HepG2 (cell line): ENCODE results near the gene SYT7. TPM values are rescaled to one million over a fixed set of nuclear protein-coding genes. Genes with fewer than 3 reads are reported as not detected.

ENCODE experiments used
- ATAC-seq: fragments of 200-7000 bp; cut with Tn5 transposase; 3 replicates; pipeline ENCODE4 v1.9.1; 2020; ENCODE audit warnings: mild to moderate bottlenecking, moderate library complexity
- BruUV-seq: library from RNA; stranded (reverse); fragments of 400-500 nt; replicated peaks from 2 replicates; lab custom pipeline; 2021; lab: Mats Ljungman, UMichigan
- CTCF ChIA-PET: fragments of 300-600 bp; formaldehyde crosslinking; extraction: SDS; loops from one replicate; lab custom pipeline; 2021; ENCODE audit warnings: low total read pairs, inconsistent platforms, low intra/inter-chr PET ratio; lab: Yijun Ruan, JAX
- POLR2A ChIA-PET: fragments of 350-600 bp; sonication (Branson Sonifier 250); formaldehyde crosslinking; loops from one replicate; lab custom pipeline; 2020; ENCODE audit warnings: antibody characterized with exemption, inconsistent platforms; lab: Yijun Ruan, JAX
- DNase-seq: peaks from one replicate; pipeline ENCODE4 v3.0.0-alpha.2; 2015; ENCODE audit warnings: low spot score
- FAIRE-seq: peaks from 3 replicates; lab custom pipeline; 2011; peaks lifted over from hg19 to GRCh38; lab: Jason Lieb, UNC
- H2AFZ ChIP-seq: one replicate; pipeline ENCODE4 v1.6.1; 2011; ENCODE audit warnings: low read length, inconsistent platforms
- H3K27ac ChIP-seq: fragments of 300-600 bp; 3 replicates; pipeline ENCODE4 v1.8.0; 2011; ENCODE audit warnings: mixed run types, mild to moderate bottlenecking, mixed read lengths, low read length, inconsistent platforms; ENCODE audit not compliant: insufficient read depth; ENCODE audit errors: extremely low read length
- H3K27me3 ChIP-seq, 2 experiments: fragments of 200-600 bp in 1 of 2; 2 replicates in 1 of 2; 3 replicates in 1 of 2; pipeline versions ENCODE4 v1.6.0 to v1.8.0; 2011; ENCODE audit warnings: low read length in 2 of 2, mild to moderate bottlenecking in 2 of 2, moderate library complexity in 2 of 2, inconsistent platforms in 1 of 2; ENCODE audit not compliant: insufficient read depth in 2 of 2, control insufficient read depth in 1 of 2
- H3K36me3 ChIP-seq, 2 experiments: fragments of 200-600 bp in 1 of 2; replicated peaks in 1 of 2; 2 replicates in 1 of 2; 3 replicates in 1 of 2; pipeline versions ENCODE4 v1.5.1 to v1.8.0; 2011; ENCODE audit warnings: low read length in 2 of 2, inconsistent platforms in 1 of 2; ENCODE audit not compliant: insufficient read depth in 2 of 2, control insufficient read depth in 1 of 2
- H3K4me1 ChIP-seq: 2 replicates; pipeline ENCODE4 v1.5.1; 2012; ENCODE audit warnings: low read length, inconsistent platforms; ENCODE audit not compliant: insufficient read depth
- H3K4me2 ChIP-seq: 2 replicates; pipeline ENCODE4 v1.6.0; 2011; ENCODE audit warnings: low read depth, low read length, inconsistent platforms
- H3K4me3 ChIP-seq, 3 experiments: fragments of 200-600 bp in 1 of 3; sonication (generic), shearing (Covaris generic) in 1 of 3; replicated peaks in 1 of 3; 2 replicates each; pipeline ENCODE4 v1.5.1; 2011 to 2016; ENCODE audit warnings: low read length in 3 of 3, inconsistent platforms in 2 of 3, low read depth in 2 of 3, mild to moderate bottlenecking in 2 of 3, control low read depth in 1 of 3, mixed read lengths in 1 of 3; ENCODE audit not compliant: insufficient read depth in 1 of 3
- H3K79me2 ChIP-seq: one replicate; pipeline ENCODE4 v1.6.1; 2011; ENCODE audit warnings: low read length, inconsistent platforms; ENCODE audit not compliant: insufficient read depth
- H3K9ac ChIP-seq: 2 replicates; pipeline ENCODE4 v1.6.0; 2011; ENCODE audit warnings: mild to moderate bottlenecking, low read depth, low read length, inconsistent platforms; ENCODE audit not compliant: insufficient read depth
- H3K9me3 ChIP-seq: 2 replicates; pipeline ENCODE4 v1.5.1; 2012; ENCODE audit warnings: mild to moderate bottlenecking, low read length
- H4K20me1 ChIP-seq: 2 replicates; pipeline ENCODE4 v1.6.0; 2011; ENCODE audit warnings: inconsistent platforms, mild to moderate bottlenecking, low read length, moderate library complexity; ENCODE audit not compliant: insufficient read depth
- ARHGAP35 ChIP-seq: sonication (generic); formaldehyde crosslinking; IDR thresholded peaks from 2 replicates; pipeline ENCODE4 v1.9.0; 2022; ENCODE audit warnings: mild to moderate bottlenecking, inconsistent platforms, moderate library complexity, missing genetic modification reagents, borderline replicate concordance
- ATF7 ChIP-seq, 2 experiments: fragments of 450-650 bp in 1 of 2; sonication (generic) in 1 of 2; formaldehyde crosslinking in 1 of 2; IDR thresholded peaks; 2 replicates each; pipeline versions ENCODE4 v1.4.0 to v1.6.1; 2016 to 2020; ENCODE audit warnings: antibody characterized with exemption in 1 of 2, mild to moderate bottlenecking in 1 of 2, missing genetic modification reagents in 1 of 2
- BORCS8-MEF2B ChIP-seq: sonication (generic); formaldehyde crosslinking; IDR thresholded peaks from 2 replicates; pipeline ENCODE4 v1.8.0; 2022; ENCODE audit warnings: mild to moderate bottlenecking, missing genetic modification reagents
- CCAR2 ChIP-seq: fragments of 200-400 bp; formaldehyde crosslinking; optimal IDR thresholded peaks from 2 replicates; pipeline ENCODE3; 2018; ENCODE audit warnings: low read depth, mild to moderate bottlenecking, low read length, moderate library complexity
- CSRNP2 ChIP-seq: sonication (generic); formaldehyde crosslinking; conservative IDR thresholded peaks from 2 replicates; pipeline ENCODE4 v1.8.0; 2022; ENCODE audit warnings: low read depth, missing genetic modification reagents
- ELF1 ChIP-seq: sonication (generic); formaldehyde crosslinking; IDR thresholded peaks from 2 replicates; pipeline ENCODE4 v1.4.0; 2020; ENCODE audit warnings: missing genetic modification reagents
- ONECUT2 ChIP-seq: sonication (generic); formaldehyde crosslinking; IDR thresholded peaks from 2 replicates; pipeline ENCODE4 v1.4.0; 2020; ENCODE audit warnings: missing genetic modification reagents
- SP1 ChIP-seq, 2 experiments: fragments of 450-650 bp in 1 of 2; sonication (generic) in 1 of 2; formaldehyde crosslinking in 1 of 2; IDR thresholded peaks; 2 replicates each; pipeline versions ENCODE4 v1.4.0 to v1.6.1; 2016 to 2020; ENCODE audit warnings: missing genetic modification reagents in 1 of 2
- ZBTB49 ChIP-seq: sonication (generic); formaldehyde crosslinking; IDR thresholded peaks from 2 replicates; pipeline ENCODE4 v1.4.0; 2020; ENCODE audit warnings: missing genetic modification reagents, borderline replicate concordance
- ZNF775 ChIP-seq: sonication (generic); formaldehyde crosslinking; IDR thresholded peaks from 2 replicates; pipeline ENCODE4 v1.4.0; 2020; ENCODE audit warnings: missing genetic modification reagents, mild to moderate bottlenecking, moderate library complexity, borderline replicate concordance
- ZXDC ChIP-seq: sonication (generic); formaldehyde crosslinking; IDR thresholded peaks from 2 replicates; pipeline ENCODE4 v1.5.0; 2020; ENCODE audit warnings: mild to moderate bottlenecking, missing genetic modification reagents
- WGBS: methylation state at CpG from one replicate; pipeline ENCODE4 v1.1.6; 2017; ENCODE audit warnings: low lambda C conversion rate; 5-methylcytosine and 5-hydroxymethylcytosine counted together
- in situ Hi-C: cut with HindIII; loops from 2 replicates; pipeline ENCODE4 v1.10.0; 2017; ENCODE audit warnings: low pct_unique_long_range_greater_than_20kb; ENCODE audit not compliant: extremely low pct_ligation_motif_present
- intact Hi-C: fragments of 100-400 bp; cut with micrococcal nuclease; formaldehyde crosslinking; loops from one replicate; pipeline ENCODE4 v1.10.0; 2022; ENCODE audit not compliant: unreplicated experiment
- polyA plus RNA-seq, 8 experiments: library from polyadenylated mRNA; depleted of rRNA in 3 of 8; stranded (reverse) in 7 of 8; unstranded in 1 of 8; fragments of >200 nt; fragmentation: Illumina TruSeq in 4 of 8; extraction: Trizol in 4 of 8; gene quantifications; 2 replicates each; pipeline versions ENCODE4 v1.2.1 to v1.2.3, GENCODE V29; 2011 to 2016; ENCODE audit warnings: low read depth in 4 of 8, missing spikeins in 1 of 8, mixed read lengths in 1 of 8; ENCODE audit not compliant: insufficient read depth in 1 of 8
- total RNA-seq, 5 experiments: library from RNA; depleted of rRNA; stranded (reverse); fragments of >200 nt; fragmentation: Illumina TruSeq; extraction: Trizol; gene quantifications; 2 replicates each; pipeline ENCODE4 v1.2.3, GENCODE V29; 2016; ENCODE audit warnings: low read depth in 1 of 5

The SYT7 gene
- total and polyA plus RNA-seq, 2 of the 13 experiments (the other 11 are each of a cell fraction or from before 2014, with no cell fraction given), result 1.4 to 4.4 TPM

- POLR2A ChIA-PET, result no interaction called here
- Histone ChIP-seq H2AFZ (no peak overlapping the region), H3K4me3 (no peak overlapping the region), H3K4me1 (peaks cover 42% of the 10 kb centered on the region), H4K20me1 (no peaks in the 10 kb centered on the region), H3K27ac (no peak overlapping the region), H3K4me2 (no peak overlapping the region), H3K9ac (no peak overlapping the region), H3K79me2 (no peaks in the 10 kb centered on the region), H3K36me3 (no peaks in the 10 kb centered on the region), H3K9me3 (no peaks in the 10 kb centered on the region), H3K27me3 (peaks cover 3 to 40% of the 10 kb centered on the region in 2 experiments; a peak in 4 of 5 replicates)
- CTCF ChIA-PET, result no interaction called here
- WGBS, result 50% methylated on average over 5 of the region's 5 CpGs
- in situ Hi-C loops (no loop called here), intact Hi-C loops (no loop called here)
- no peak for FAIRE-seq
- ATAC-seq, result no peak; the same call in 2 of the 3 replicates
- no TSS peak for BruUV-seq
- TF ChIP-seq ATF7 (IDR thresholded peaks at IDR 0.05) (peak; percentile 32; the same call in 1 of the 2 replicates), ATF7 (CRISPR knock-in tag; IDR thresholded peaks at IDR 0.05) (no peak), SP1 (IDR thresholded peaks at IDR 0.05) (no peak), SP1 (CRISPR knock-in tag; IDR thresholded peaks at IDR 0.05) (no peak), ONECUT2 (CRISPR knock-in tag) (0 out of 2 replicates have a peak, but pooled peaks have one; percentile 45)
- no peak for DNase-seq
Observed at GRCh38 chr11:61589961-61590360, 9.1 kb upstream of the SYT7 start.

GRCh38 chr11:61588728-61589191, 7.9 kb upstream of the SYT7 start:
- Histone ChIP-seq H3K4me3 (no peak overlapping the region; a peak in 1 of 6 replicates), H3K27me3 (peaks cover 3 to 36% of the 10 kb centered on the region in 2 experiments; a peak in 4 of 5 replicates), H4K20me1 (no peaks in the 10 kb centered on the region), H3K9me3 (no peaks in the 10 kb centered on the region), H3K79me2 (no peaks in the 10 kb centered on the region), H3K4me1 (peaks cover 38% of the 10 kb centered on the region), H3K36me3 (no peaks in the 10 kb centered on the region), H2AFZ (no peak overlapping the region), H3K4me2 (no peak overlapping the region), H3K27ac (no peak overlapping the region), H3K9ac (no peak overlapping the region)
- POLR2A ChIA-PET, result no interaction called here
- no peak for ATAC-seq
- in situ Hi-C loops, result no loop called here
- no TSS peak for BruUV-seq
- WGBS, result 45% methylated on average over 10 of the region's 10 CpGs
- intact Hi-C loops, result no loop called here
- DNase-seq, result no peak
- CTCF ChIA-PET, result no interaction called here
- no peak for FAIRE-seq
- TF ChIP-seq CSRNP2 (CRISPR knock-in tag) (no peak), ZXDC (CRISPR knock-in tag) (no peak), ARHGAP35 (CRISPR knock-in tag) (no peak), ELF1 (CRISPR knock-in tag) (no peak), ZBTB49 (CRISPR knock-in tag) (no peak), CCAR2 (no peak), ZNF775 (no peak), BORCS8-MEF2B (no peak)
